CD4-positive, alpha-beta memory T cell (primary cell): ENCODE results near the gene TRAPPC3. TPM values are rescaled to one million over a fixed set of nuclear protein-coding genes. Genes with fewer than 3 reads are reported as not detected.

Experiments
- CTCF ChIA-PET: fragments of 350-600 bp; sonication (Branson Sonifier 250); formaldehyde crosslinking; loops from one replicate; lab custom pipeline; 2021; ENCODE audit warnings: inconsistent platforms; ENCODE audit not compliant: partially characterized antibody; lab: Charles Lee
- POLR2A ChIA-PET: fragments of 350-600 bp; sonication (Branson Sonifier 250); formaldehyde crosslinking; loops from one replicate; lab custom pipeline; 2021; ENCODE audit not compliant: partially characterized antibody; lab: Charles Lee
- DNase-seq, 5 donors: peaks; one replicate each; pipeline versions ENCODE4 v3.0.0 to v3.0.0-alpha.2; 2020 to 2022; ENCODE audit warnings: mixed read lengths in 1 of 5
- H3K27ac ChIP-seq: one replicate; pipeline ENCODE4 v1.7.0; 2013; ENCODE audit warnings: low read depth, low read length
- H3K27me3 ChIP-seq: 2 replicates; pipeline ENCODE4 v1.7.0; 2013; ENCODE audit warnings: mild to moderate bottlenecking, low read length, moderate library complexity; ENCODE audit not compliant: insufficient read depth
- H3K36me3 ChIP-seq: 2 replicates; pipeline ENCODE4 v1.7.0; 2013; ENCODE audit warnings: mild to moderate bottlenecking, low read length, moderate library complexity; ENCODE audit not compliant: insufficient read depth
- H3K4me1 ChIP-seq: 2 replicates; pipeline ENCODE4 v1.7.0; 2013; ENCODE audit warnings: mild to moderate bottlenecking, low read length, moderate library complexity; ENCODE audit not compliant: insufficient read depth
- H3K4me3 ChIP-seq, 2 donors: one replicate each; pipeline ENCODE4 v1.7.0; 2013; ENCODE audit warnings: low read length in 2 of 2, mild to moderate bottlenecking in 1 of 2
- H3K9me3 ChIP-seq, 2 donors: one replicate each; pipeline ENCODE4 v1.7.0; 2013; ENCODE audit warnings: low read length in 2 of 2, control low read depth in 1 of 2; ENCODE audit not compliant: control insufficient read depth in 1 of 2
- H3K27ac Mint-ChIP-seq, 7 donors: one replicate each; pipeline ENCODE4 v1.8.0; 2020 to 2021; ENCODE audit warnings: mixed read lengths in 7 of 7, mild to moderate bottlenecking in 6 of 7, inconsistent platforms in 3 of 7, moderate library complexity in 3 of 7
- H3K27me3 Mint-ChIP-seq, 2 donors: one replicate each; pipeline ENCODE4 v1.8.0; 2020 to 2021; ENCODE audit warnings: mixed read lengths in 2 of 2
- H3K36me3 Mint-ChIP-seq, 2 donors: one replicate each; pipeline ENCODE4 v1.8.0; 2020 to 2021; ENCODE audit warnings: mixed read lengths in 2 of 2, inconsistent platforms in 1 of 2, mild to moderate bottlenecking in 1 of 2
- H3K4me1 Mint-ChIP-seq, 4 donors: one replicate each; pipeline ENCODE4 v1.8.0; 2020 to 2021; ENCODE audit warnings: mixed read lengths in 4 of 4, mild to moderate bottlenecking in 1 of 4
- H3K4me3 Mint-ChIP-seq, 8 donors: one replicate each; pipeline ENCODE4 v1.8.0; 2020 to 2021; ENCODE audit warnings: mixed read lengths in 8 of 8, mild to moderate bottlenecking in 7 of 8, moderate library complexity in 6 of 8, inconsistent platforms in 3 of 8
- H3K9me3 Mint-ChIP-seq, 8 donors: one replicate each; pipeline ENCODE4 v1.8.0; 2020 to 2021; ENCODE audit warnings: mixed read lengths in 8 of 8, mild to moderate bottlenecking in 5 of 8, inconsistent platforms in 3 of 8, moderate library complexity in 1 of 8
- intact Hi-C: fragments of 100-400 bp; cut with micrococcal nuclease; formaldehyde crosslinking; loops from one replicate; pipeline ENCODE4 v1.15.1; 2023
- polyA plus RNA-seq, 2 donors: library from polyadenylated mRNA; unstranded; fragments of 300-500 nt; fragmentation: Illumina TruSeq; gene quantifications; one replicate each; pipeline ENCODE4 v1.2.3, GENCODE V29; 2021
- total RNA-seq, 2 experiments: library from RNA; stranded (reverse); gene quantifications; one replicate each; pipeline ENCODE4 v1.2.3, GENCODE V29; 2021

Gene TRAPPC3
- total and polyA plus RNA-seq, 4 experiments from 2014 or later: 51.8 to 190 (median 81.8) TPM

- Histone ChIP-seq H3K36me3 (no peaks in the 10 kb centered on the region), H3K9me3 (no peaks in the 10 kb centered on the region), H3K4me3 (no peak overlapping the region), H3K27ac (no peak overlapping the region), H3K4me1 (no peaks in the 10 kb centered on the region), H3K27me3 (peaks cover 21% of the 10 kb centered on the region)
- ChIA-PET POLR2A (no interaction called here), CTCF (interaction anchor here (2.3 kb wide), 1 partner anchor 13 kb away, joined by 6 read pairs; no protein-coding TSS in a partner anchor)
- Mint-ChIP-seq H3K4me1 (peaks cover 10 to 16% (median 13%) of the 10 kb centered on the region in 4 donors), H3K4me3 (no peak overlapping the region), H3K27ac (no peak overlapping the region), H3K27me3 (peaks cover 37 to 39% of the 10 kb centered on the region in 2 donors), H3K36me3 (no peaks in the 10 kb centered on the region), H3K9me3 (no peaks in the 10 kb centered on the region)
- intact Hi-C loops: no loop called here
- no peak for DNase-seq
Measured at GRCh38 chr1:36122062-36123030, 26.9 kb downstream of the TRAPPC3 start.

GRCh38 chr1:36119456-36119855, 29.8 kb downstream of the TRAPPC3 start:
- H3K4me1 ChIP-seq: no peaks in the 10 kb centered on the region
- no peak overlapping the region for H3K4me3 ChIP-seq
- H3K27ac ChIP-seq: no peak overlapping the region
- ChIA-PET POLR2A (no interaction called here), CTCF (interaction anchor here (1.0 kb wide), 1 partner anchor 16 kb away, joined by 3 read pairs; no protein-coding TSS in a partner anchor)
- intact Hi-C loops: no loop called here
- Mint-ChIP-seq H3K36me3 (no peaks in the 10 kb centered on the region), H3K27me3 (peaks cover 23 to 30% of the 10 kb centered on the region in 2 donors), H3K9me3 (no peaks in the 10 kb centered on the region), H3K4me1 (peaks cover 4 to 14% (median 7%) of the 10 kb centered on the region in 4 donors), H3K27ac (no peak overlapping the region), H3K4me3 (no peak overlapping the region)
- H3K9me3 ChIP-seq: no peaks in the 10 kb centered on the region
- no peak for DNase-seq
- no peaks in the 10 kb centered on the region for H3K36me3 ChIP-seq
- H3K27me3 ChIP-seq: peaks cover 14% of the 10 kb centered on the region

- POLR2A ChIA-PET: no interaction called here
Measured at GRCh38 chr1:36118447-36119204, 30.7 kb downstream of the TRAPPC3 start.

GRCh38 chr1:36116901-36117300, 32.4 kb downstream of the TRAPPC3 start:
- no peaks in the 10 kb centered on the region for H3K9me3 ChIP-seq
- no peaks in the 10 kb centered on the region for H3K4me1 ChIP-seq
- intact Hi-C loops: no loop called here
- Mint-ChIP-seq H3K4me1 (peaks cover 0 to 1% (median 0%) of the 10 kb centered on the region in 4 donors), H3K9me3 (no peaks in the 10 kb centered on the region), H3K36me3 (no peaks in the 10 kb centered on the region), H3K27me3 (peaks cover 4 to 5% of the 10 kb centered on the region in 2 donors), H3K4me3 (no peak overlapping the region), H3K27ac (peak overlapping the region in 2 of 7 donors; percentile 4 to 67)
- no peak for DNase-seq
- POLR2A ChIA-PET: no interaction called here
- no peaks in the 10 kb centered on the region for H3K27me3 ChIP-seq
- CTCF ChIA-PET: no interaction called here
- no peak overlapping the region for H3K27ac ChIP-seq
- H3K4me3 ChIP-seq: no peak overlapping the region
- no peaks in the 10 kb centered on the region for H3K36me3 ChIP-seq

More at GRCh38 chr1:36118447-36119204, 30.7 kb downstream of the TRAPPC3 start:
- no peaks in the 10 kb centered on the region for H3K4me1 ChIP-seq
- Mint-ChIP-seq H3K9me3 (no peaks in the 10 kb centered on the region), H3K4me3 (no peak overlapping the region), H3K36me3 (no peaks in the 10 kb centered on the region), H3K27ac (no peak overlapping the region), H3K27me3 (peaks cover 17 to 22% of the 10 kb centered on the region in 2 donors), H3K4me1 (peaks cover 4 to 9% (median 6%) of the 10 kb centered on the region in 4 donors)
- H3K36me3 ChIP-seq: no peaks in the 10 kb centered on the region
- H3K4me3 ChIP-seq: no peak overlapping the region
- no peak for DNase-seq
- no peaks in the 10 kb centered on the region for H3K9me3 ChIP-seq
- H3K27ac ChIP-seq: no peak overlapping the region
- peaks cover 6% of the 10 kb centered on the region for H3K27me3 ChIP-seq
- CTCF ChIA-PET: interaction anchor here (0.8 to 1.0 kb wide), 2 partner anchors 16 to 17 kb away, joined by 3 read pairs; no protein-coding TSS in a partner anchor
- intact Hi-C loops: no loop called here

- intact Hi-C loops: no loop called here
- no peak overlapping the region for H3K4me3 ChIP-seq
- Mint-ChIP-seq H3K4me3 (no peak overlapping the region), H3K27me3 (peaks cover 1 to 2% of the 10 kb centered on the region in 2 donors), H3K27ac (peak overlapping the region in 1 of 7 donors; percentile 36), H3K9me3 (no peaks in the 10 kb centered on the region), H3K36me3 (no peaks in the 10 kb centered on the region), H3K4me1 (peaks cover 0 to 7% (median 2%) of the 10 kb centered on the region in 4 donors)
- POLR2A ChIA-PET: no interaction called here
- CTCF ChIA-PET: no interaction called here
- H3K36me3 ChIP-seq: no peaks in the 10 kb centered on the region
- no peak overlapping the region for H3K27ac ChIP-seq
- no peaks in the 10 kb centered on the region for H3K9me3 ChIP-seq
- no peaks in the 10 kb centered on the region for H3K4me1 ChIP-seq
- DNase-seq: no peak
- H3K27me3 ChIP-seq: no peaks in the 10 kb centered on the region
Measured at GRCh38 chr1:36115931-36116330, 33.4 kb downstream of the TRAPPC3 start.

GRCh38 chr1:36115200-36115669, 34.1 kb downstream of the TRAPPC3 start:
- Histone ChIP-seq H3K4me1 (no peaks in the 10 kb centered on the region), H3K27me3 (no peaks in the 10 kb centered on the region), H3K9me3 (no peaks in the 10 kb centered on the region), H3K4me3 (no peak overlapping the region), H3K27ac (no peak overlapping the region), H3K36me3 (no peaks in the 10 kb centered on the region)
- no peak overlapping the region for H3K4me3 Mint-ChIP-seq
- no peaks in the 10 kb centered on the region for H3K9me3 Mint-ChIP-seq
- no peaks in the 10 kb centered on the region for H3K36me3 Mint-ChIP-seq
- H3K4me1 Mint-ChIP-seq: peaks cover 2 to 9% (median 2%) of the 10 kb centered on the region in 4 donors
- peaks cover 1 to 2% of the 10 kb centered on the region in 2 donors for H3K27me3 Mint-ChIP-seq
- POLR2A ChIA-PET: no interaction called here
- H3K27ac Mint-ChIP-seq: no peak overlapping the region
- intact Hi-C loops: no loop called here
- no peak for DNase-seq
- CTCF ChIA-PET: no interaction called here

- Histone ChIP-seq H3K27ac (no peak overlapping the region), H3K27me3 (no peaks in the 10 kb centered on the region), H3K4me1 (peaks cover 3% of the 10 kb centered on the region), H3K36me3 (no peaks in the 10 kb centered on the region), H3K4me3 (no peak overlapping the region), H3K9me3 (no peaks in the 10 kb centered on the region)
- peaks cover 0 to 2% of the 10 kb centered on the region in 2 donors for H3K27me3 Mint-ChIP-seq
- H3K4me1 Mint-ChIP-seq: peaks cover 3 to 12% (median 4%) of the 10 kb centered on the region in 4 donors
- peak overlapping the region in 1 of 7 donors; percentile 60 for H3K27ac Mint-ChIP-seq
- no peak for DNase-seq
- H3K4me3 Mint-ChIP-seq: no peak overlapping the region
- intact Hi-C loops: no loop called here
- ChIA-PET POLR2A (no interaction called here), CTCF (no interaction called here)
- no peaks in the 10 kb centered on the region for H3K9me3 Mint-ChIP-seq
- no peaks in the 10 kb centered on the region for H3K36me3 Mint-ChIP-seq
Measured at GRCh38 chr1:36114371-36114770, 34.9 kb downstream of the TRAPPC3 start.
